ENCODE measurements around the gene C5orf46. TPM values are rescaled to one million over a fixed set of nuclear protein-coding genes. Genes with fewer than 3 reads are reported as not detected.

C5orf46 gene
- total RNA-seq, 1 donor from 2014 or later, result not detected

DNA sequence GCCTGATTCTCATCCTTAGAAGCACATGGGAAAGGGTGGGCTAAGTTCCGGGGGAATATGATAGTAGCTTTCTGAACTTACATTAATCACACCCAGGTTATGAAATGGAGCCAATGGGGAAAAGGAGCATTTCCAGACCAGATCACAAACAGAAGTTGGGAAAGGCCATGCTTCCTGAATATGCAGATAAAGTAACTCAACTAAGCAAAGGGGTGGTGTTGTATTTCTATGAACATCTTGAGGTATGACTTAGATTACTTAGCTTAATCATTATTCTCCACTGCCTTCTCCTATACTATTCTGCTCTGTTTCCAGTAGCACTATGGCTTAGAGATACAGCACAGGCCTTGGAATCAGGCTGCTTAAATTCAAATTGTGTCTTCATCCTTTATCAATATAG is 10.5 kb downstream of the C5orf46 start:
- DNase-seq (ENCODE audit: low spot score, unreplicated experiment), result no peak
- no peaks in the 10 kb centered on the region for H3K27me3 Mint-ChIP-seq
- peaks cover 5% of the 10 kb centered on the region for H3K4me1 Mint-ChIP-seq (ENCODE audit: low read depth)
- no peaks in the 10 kb centered on the region for H3K9me3 Mint-ChIP-seq (ENCODE audit: low read depth)
- no peaks in the 10 kb centered on the region for H3K36me3 Mint-ChIP-seq (ENCODE audit: insufficient read depth)
- no peak overlapping the region for H3K4me3 Mint-ChIP-seq (ENCODE audit: low read depth)
- TF ChIP-seq, protein P1, sequence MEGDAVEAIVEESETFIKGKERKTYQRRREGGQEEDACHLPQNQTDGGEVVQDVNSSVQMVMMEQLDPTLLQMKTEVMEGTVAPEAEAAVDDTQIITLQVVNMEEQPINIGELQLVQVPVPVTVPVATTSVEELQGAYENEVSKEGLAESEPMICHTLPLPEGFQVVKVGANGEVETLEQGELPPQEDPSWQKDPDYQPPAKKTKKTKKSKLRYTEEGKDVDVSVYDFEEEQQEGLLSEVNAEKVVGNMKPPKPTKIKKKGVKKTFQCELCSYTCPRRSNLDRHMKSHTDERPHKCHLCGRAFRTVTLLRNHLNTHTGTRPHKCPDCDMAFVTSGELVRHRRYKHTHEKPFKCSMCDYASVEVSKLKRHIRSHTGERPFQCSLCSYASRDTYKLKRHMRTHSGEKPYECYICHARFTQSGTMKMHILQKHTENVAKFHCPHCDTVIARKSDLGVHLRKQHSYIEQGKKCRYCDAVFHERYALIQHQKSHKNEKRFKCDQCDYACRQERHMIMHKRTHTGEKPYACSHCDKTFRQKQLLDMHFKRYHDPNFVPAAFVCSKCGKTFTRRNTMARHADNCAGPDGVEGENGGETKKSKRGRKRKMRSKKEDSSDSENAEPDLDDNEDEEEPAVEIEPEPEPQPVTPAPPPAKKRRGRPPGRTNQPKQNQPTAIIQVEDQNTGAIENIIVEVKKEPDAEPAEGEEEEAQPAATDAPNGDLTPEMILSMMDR (IDR thresholded peaks at IDR 0.05; ENCODE audit: unreplicated experiment), result no peak
- no peak overlapping the region for H3K27ac Mint-ChIP-seq

DNA sequence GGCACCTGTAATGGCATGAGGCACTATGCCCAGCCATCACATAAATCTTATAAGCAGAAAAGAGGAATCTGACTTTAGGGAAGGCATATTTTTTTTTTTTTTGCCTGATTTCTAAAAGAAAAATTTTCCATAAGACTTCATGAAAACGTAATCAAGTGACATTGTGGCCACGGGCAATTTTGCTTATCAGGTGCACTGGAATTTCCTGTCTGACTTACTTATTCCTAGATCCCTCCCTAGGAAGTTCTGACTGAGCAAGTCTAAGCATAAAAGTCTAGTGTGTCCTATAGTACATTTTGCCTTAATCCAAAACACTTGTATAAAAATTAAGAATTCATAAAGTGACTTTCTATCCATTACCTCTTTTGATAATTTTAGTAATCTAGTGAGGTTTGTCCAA is 12.5 kb downstream of the C5orf46 start:
- no peak for DNase-seq (ENCODE audit: low spot score, unreplicated experiment)
- no peaks in the 10 kb centered on the region for H3K36me3 Mint-ChIP-seq (ENCODE audit: insufficient read depth)
- H3K9me3 Mint-ChIP-seq (ENCODE audit: low read depth), result no peaks in the 10 kb centered on the region
- H3K4me1 Mint-ChIP-seq (ENCODE audit: low read depth), result peaks cover 5% of the 10 kb centered on the region
- H3K27ac Mint-ChIP-seq, result no peak overlapping the region
- H3K4me3 Mint-ChIP-seq (ENCODE audit: low read depth), result no peak overlapping the region
- TF ChIP-seq, protein P1 (IDR thresholded peaks at IDR 0.05; ENCODE audit: unreplicated experiment), result no peak
- no peaks in the 10 kb centered on the region for H3K27me3 Mint-ChIP-seq

DNA sequence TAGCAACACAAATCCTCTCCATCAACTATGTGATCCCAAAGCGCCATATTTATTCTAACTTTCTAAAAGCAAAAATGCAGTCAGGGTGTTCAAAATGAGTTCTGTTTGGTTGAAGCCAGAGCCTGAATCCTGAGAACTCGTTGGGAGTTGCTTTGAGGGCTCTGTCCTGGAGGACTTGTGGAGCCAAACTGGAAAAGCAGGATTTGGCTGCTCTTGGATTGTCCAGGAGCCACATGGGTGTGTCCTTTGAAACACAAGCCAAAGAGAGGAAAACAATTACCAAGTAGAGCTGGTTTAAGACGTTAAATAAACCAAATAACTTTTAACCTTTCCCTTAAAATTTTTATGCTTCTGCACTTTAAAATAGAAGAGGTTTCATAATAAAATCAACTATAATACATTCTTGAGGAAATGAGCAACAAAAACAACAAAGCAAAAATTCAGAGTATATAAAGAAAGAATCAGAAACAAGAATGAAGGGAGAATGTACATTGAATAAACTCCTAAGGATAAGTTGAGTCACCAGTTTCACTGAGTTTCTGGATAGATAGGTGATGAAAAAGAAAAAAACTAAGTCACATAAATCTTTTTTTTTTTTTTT is 13.5 kb downstream of the C5orf46 start:
- H3K9me3 Mint-ChIP-seq (ENCODE audit: low read depth), result no peaks in the 10 kb centered on the region
- TF ChIP-seq, protein P1 (IDR thresholded peaks at IDR 0.05; ENCODE audit: unreplicated experiment), result no peak
- peak; percentile 15 for DNase-seq (ENCODE audit: low spot score, unreplicated experiment)
- peaks cover 5% of the 10 kb centered on the region for H3K4me1 Mint-ChIP-seq (ENCODE audit: low read depth)
- H3K27ac Mint-ChIP-seq, result peak overlapping the region; percentile 6
- no peaks in the 10 kb centered on the region for H3K27me3 Mint-ChIP-seq
- H3K36me3 Mint-ChIP-seq (ENCODE audit: insufficient read depth), result no peaks in the 10 kb centered on the region
- H3K4me3 Mint-ChIP-seq (ENCODE audit: low read depth), result no peak overlapping the region

DNA sequence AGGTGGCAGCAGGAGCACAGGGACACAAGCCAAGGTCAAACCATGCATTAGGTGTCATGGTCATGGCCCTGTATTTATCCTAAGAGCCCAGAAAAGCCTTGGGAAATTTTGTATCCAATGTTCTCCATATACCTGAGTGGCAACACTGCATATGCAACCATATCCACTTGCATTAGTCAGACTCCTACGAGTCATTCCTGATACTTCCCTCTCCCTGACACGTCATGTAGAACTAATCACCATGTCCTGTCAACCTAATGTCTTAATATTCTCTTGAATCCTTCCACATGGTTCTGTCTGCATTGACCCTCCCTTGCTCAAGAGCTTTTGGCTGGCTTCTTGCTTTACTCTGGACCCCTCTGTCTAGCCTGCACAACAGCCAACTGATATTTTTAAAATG is 18.4 kb downstream of the C5orf46 start:
- Mint-ChIP-seq H3K36me3 (ENCODE audit: insufficient read depth) (no peaks in the 10 kb centered on the region), H3K27me3 (no peaks in the 10 kb centered on the region), H3K4me3 (ENCODE audit: low read depth) (no peak overlapping the region), H3K9me3 (ENCODE audit: low read depth) (no peaks in the 10 kb centered on the region), H3K4me1 (ENCODE audit: low read depth) (peaks cover 4% of the 10 kb centered on the region), H3K27ac (no peak overlapping the region)
- TF ChIP-seq, protein P1 (IDR thresholded peaks at IDR 0.05; ENCODE audit: unreplicated experiment), result no peak
- DNase-seq (ENCODE audit: low spot score, unreplicated experiment), result no peak

DNA sequence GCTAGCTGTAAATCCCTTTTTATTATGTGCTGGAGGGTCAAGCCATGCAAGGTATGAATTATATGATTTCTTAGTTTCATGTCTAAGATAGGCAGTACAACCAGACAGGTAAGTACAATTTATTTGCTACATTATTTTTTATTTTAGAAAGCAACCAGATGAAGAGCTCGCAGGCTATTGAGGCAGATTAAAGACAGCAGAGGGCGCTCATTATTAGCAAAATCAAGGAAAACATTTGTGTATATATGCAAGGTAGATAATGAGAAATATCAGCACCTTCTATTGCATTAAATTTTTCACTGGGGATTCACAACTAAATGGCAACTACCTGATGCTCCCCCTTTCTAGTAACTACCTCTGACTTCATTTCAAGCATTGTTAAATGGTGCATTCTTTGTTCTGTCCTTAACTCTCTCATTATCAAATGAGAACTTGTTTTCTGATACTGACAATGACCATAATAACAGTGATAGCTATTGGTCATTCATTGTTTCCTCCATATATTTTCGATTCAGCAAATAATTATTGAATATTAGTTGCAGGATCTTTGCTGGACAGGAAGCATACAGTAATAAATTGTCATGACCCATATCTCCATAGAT is 19.2 kb downstream of the C5orf46 start:
- Mint-ChIP-seq H3K27me3 (no peaks in the 10 kb centered on the region), H3K4me3 (ENCODE audit: low read depth) (no peak overlapping the region), H3K9me3 (ENCODE audit: low read depth) (no peaks in the 10 kb centered on the region), H3K36me3 (ENCODE audit: insufficient read depth) (no peaks in the 10 kb centered on the region), H3K27ac (no peak overlapping the region), H3K4me1 (ENCODE audit: low read depth) (peaks cover 5% of the 10 kb centered on the region)
- no peak for DNase-seq (ENCODE audit: low spot score, unreplicated experiment)
- TF ChIP-seq, protein P1 (IDR thresholded peaks at IDR 0.05; ENCODE audit: unreplicated experiment), result peak; percentile 70

Data from progenitor cell of endocrine pancreas (in vitro differentiated cells).